ENCODE measurements around the gene HECW1. TPM values are rescaled to one million over a fixed set of nuclear protein-coding genes. Genes with fewer than 3 reads are reported as not detected.
"Not testable (repeated sequence)": the region's sequence is repeated elsewhere in the genome, so short reads cannot be mapped to it uniquely, and the experiment has no call there.

The HECW1 gene
- total and polyA plus RNA-seq, 4 donors: 0.05 TPM; not detected in 3

- Histone ChIP-seq H3K9me3 (ENCODE audit: control insufficient read depth in 4 of 4, low read length in 3 of 4) (peaks cover 0 to 4% (median 0%) of the 10 kb centered on the region in 4 donors), H3K4me3 (ENCODE audit: low read depth in 1 of 3, low read length in 3 of 3) (no peak overlapping the region), H3K4me1 (ENCODE audit: control insufficient read depth in 4 of 4, insufficient read depth in 4 of 4, low read length in 3 of 4) (no peaks in the 10 kb centered on the region), H3K9ac (ENCODE audit: low read depth in 1 of 2, low read length in 2 of 2) (no peak overlapping the region), H3K36me3 (ENCODE audit: control insufficient read depth in 4 of 4, insufficient read depth in 3 of 4, low read depth in 1 of 4, low read length in 3 of 4) (no peaks in the 10 kb centered on the region), H3K27ac (ENCODE audit: low read depth in 1 of 2, low read length in 2 of 2) (no peak overlapping the region), H3K27me3 (ENCODE audit: control insufficient read depth in 4 of 4, insufficient read depth in 4 of 4, low read length in 3 of 4) (peaks cover 0 to 2% (median 0%) of the 10 kb centered on the region in 4 donors)
- TF ChIP-seq ATF3 (IDR thresholded peaks at IDR 0.05) (no peak), FOXA1 (IDR thresholded peaks at IDR 0.05) (no peak), RXRA (IDR thresholded peaks at IDR 0.05) (no peak), GABPA (IDR thresholded peaks at IDR 0.05 in 1 of 2, conservative IDR thresholded peaks at IDR 0.05 in 1 of 2) (no peak), NR2F2 (IDR thresholded peaks at IDR 0.05) (no peak), HNF4G (IDR thresholded peaks at IDR 0.05) (no peak), JUND (IDR thresholded peaks at IDR 0.05) (no peak), FOXA2 (IDR thresholded peaks at IDR 0.05) (no peak), YY1 (IDR thresholded peaks at IDR 0.05) (no peak), HNF4A (conservative IDR thresholded peaks at IDR 0.05) (no peak), RAD21 (IDR thresholded peaks at IDR 0.05) (no peak), ZBTB33 (IDR thresholded peaks at IDR 0.05) (no peak), SP1 (IDR thresholded peaks at IDR 0.05) (no peak), REST (IDR thresholded peaks at IDR 0.05) (no peak), CTCF (IDR thresholded peaks at IDR 0.05; ENCODE audit: low read depth, low read length, missing input control) (no peak), MAX (IDR thresholded peaks at IDR 0.05) (no peak), EGR1 (IDR thresholded peaks at IDR 0.05; ENCODE audit: low read depth in 2 of 2) (no peak), TAF1 (conservative IDR thresholded peaks at IDR 0.05) (no peak)
- 68% methylated on average over 2 of the region's 2 CpGs for WGBS
- DNase-seq (ENCODE audit: low spot score): no peak
These were observed 95.8 kb downstream of the HECW1 start for GRCh38 chr7:43208242-43208641.

GRCh38 chr7:43210539-43210938 lies 98.1 kb downstream of the HECW1 start:
- not testable (repeated sequence) for DNase-seq (ENCODE audit: low spot score); H3K27ac ChIP-seq (ENCODE audit: low read depth in 1 of 2, low read length in 2 of 2); H3K36me3 ChIP-seq (ENCODE audit: control insufficient read depth in 4 of 4, insufficient read depth in 3 of 4, low read depth in 1 of 4, low read length in 3 of 4); H3K9me3 ChIP-seq (ENCODE audit: control insufficient read depth in 4 of 4, low read length in 3 of 4); H3K27me3 ChIP-seq (ENCODE audit: control insufficient read depth in 4 of 4, insufficient read depth in 4 of 4, low read length in 3 of 4); H3K4me3 ChIP-seq (ENCODE audit: low read depth in 1 of 3, low read length in 3 of 3); H3K4me1 ChIP-seq (ENCODE audit: control insufficient read depth in 4 of 4, insufficient read depth in 4 of 4, low read length in 3 of 4); H3K9ac ChIP-seq (ENCODE audit: low read depth in 1 of 2, low read length in 2 of 2)
- 80% methylated on average over 11 of the region's 11 CpGs for WGBS
